Measurements from ENCODE around the gene HILPDA. TPM values are rescaled to one million over a fixed set of nuclear protein-coding genes. Genes with fewer than 3 reads are reported as not detected.

The HILPDA gene
- total RNA-seq: 1 to 10 TPM; 1.9 to 6.0 (median 2.8) TPM
- 1 to 10 TPM; 4.1 to 9.7 (median 8.5) TPM for polyA plus RNA-seq
- long read RNA-seq, donor 1: 0 reads
- long read RNA-seq, donor 2, partial matches to known transcripts: 0 of 4 reads
- long read RNA-seq, donor 2, other reads (novel, unspliced or antisense): 0 of 4 reads

GRCh38 chr7:128455543-128456254, at the start of gene HILPDA:
TSS of gene HILPDA (plus strand) at chr7:128455878. CDS start at chr7:128457269, 1,391 bp downstream.
- peak within 1 kb of the TSS; percentile 88 for H3K27ac ChIP-seq
- peaks cover 4 to 12% of the 10 kb centered on the region in 2 donors for H3K36me3 ChIP-seq (ENCODE audit: insufficient read depth in 1 of 2, low read depth in 1 of 2)
- TF ChIP-seq, protein P1, sequence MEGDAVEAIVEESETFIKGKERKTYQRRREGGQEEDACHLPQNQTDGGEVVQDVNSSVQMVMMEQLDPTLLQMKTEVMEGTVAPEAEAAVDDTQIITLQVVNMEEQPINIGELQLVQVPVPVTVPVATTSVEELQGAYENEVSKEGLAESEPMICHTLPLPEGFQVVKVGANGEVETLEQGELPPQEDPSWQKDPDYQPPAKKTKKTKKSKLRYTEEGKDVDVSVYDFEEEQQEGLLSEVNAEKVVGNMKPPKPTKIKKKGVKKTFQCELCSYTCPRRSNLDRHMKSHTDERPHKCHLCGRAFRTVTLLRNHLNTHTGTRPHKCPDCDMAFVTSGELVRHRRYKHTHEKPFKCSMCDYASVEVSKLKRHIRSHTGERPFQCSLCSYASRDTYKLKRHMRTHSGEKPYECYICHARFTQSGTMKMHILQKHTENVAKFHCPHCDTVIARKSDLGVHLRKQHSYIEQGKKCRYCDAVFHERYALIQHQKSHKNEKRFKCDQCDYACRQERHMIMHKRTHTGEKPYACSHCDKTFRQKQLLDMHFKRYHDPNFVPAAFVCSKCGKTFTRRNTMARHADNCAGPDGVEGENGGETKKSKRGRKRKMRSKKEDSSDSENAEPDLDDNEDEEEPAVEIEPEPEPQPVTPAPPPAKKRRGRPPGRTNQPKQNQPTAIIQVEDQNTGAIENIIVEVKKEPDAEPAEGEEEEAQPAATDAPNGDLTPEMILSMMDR (IDR thresholded peaks at IDR 0.05): no peak
- intact Hi-C loops (cut with DNase I): no loop called here
- H3K4me3 ChIP-seq: peak within 1 kb of the TSS; percentile 94
- no peaks in the 10 kb centered on the region for H3K9me3 ChIP-seq
- peak; percentile 96 to 97 for DNase-seq
- H3K4me1 ChIP-seq: peaks cover 33% of the 10 kb centered on the region
- H3K27me3 ChIP-seq (ENCODE audit: insufficient read depth in 3 of 3, low read length in 2 of 3): no peaks in the 10 kb centered on the region
- 0 to 1% (median 0%) methylated on average over 60 to 64 of the region's 64 CpGs for WGBS, 3 donors
- peak; percentile 96 to 98 (median 97) for ATAC-seq

DNA sequence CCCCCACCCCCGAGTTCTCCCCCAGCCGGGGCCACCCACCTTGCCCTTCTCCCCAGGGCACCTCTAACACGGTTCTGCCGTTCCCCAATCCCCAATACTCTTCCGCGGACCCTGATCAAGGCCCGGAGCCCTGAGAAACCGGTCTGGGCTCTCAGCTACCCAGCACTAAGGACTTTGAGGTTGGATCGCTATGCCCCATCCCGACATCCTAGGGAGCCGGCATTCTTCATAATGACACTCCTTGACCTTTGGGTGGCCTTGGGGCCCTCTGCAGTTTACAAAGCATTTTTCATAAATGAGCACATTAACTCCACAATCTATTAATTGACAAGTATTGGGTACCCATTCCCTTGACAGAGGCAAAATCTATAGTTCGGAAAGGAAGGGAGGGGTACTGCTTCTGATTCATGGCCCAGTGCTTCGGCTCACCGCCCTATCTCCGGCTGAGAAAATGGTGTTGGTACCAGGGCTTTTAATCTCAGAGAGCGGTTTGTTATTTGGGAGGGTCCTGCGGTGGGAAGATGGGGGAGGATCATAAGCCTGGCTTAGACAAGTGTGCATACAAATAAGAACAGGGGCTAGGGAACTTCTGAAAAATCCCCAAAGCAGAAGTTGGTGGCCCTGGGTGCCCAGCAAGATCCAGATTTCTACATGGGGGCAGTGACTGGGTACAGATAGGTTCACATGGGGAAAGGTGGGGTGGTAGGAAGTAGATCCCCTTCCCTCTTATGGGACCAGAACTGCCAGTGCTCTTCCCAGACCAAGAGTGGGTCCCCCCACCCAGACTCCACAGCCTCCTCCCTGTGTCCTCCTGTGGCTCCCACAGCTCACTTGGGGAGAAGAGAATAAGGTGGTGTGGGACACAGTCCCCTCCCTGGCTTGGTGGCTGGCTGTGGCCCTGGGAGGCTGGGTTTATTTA, 49.1 kb upstream of the HILPDA start:
- 52 to 67% (median 56%) methylated on average over 14 to 17 of the region's 17 CpGs for WGBS, 3 donors
- H3K27me3 ChIP-seq (ENCODE audit: insufficient read depth in 3 of 3, low read length in 2 of 3): peaks cover 0 to 4% (median 3%) of the 10 kb centered on the region in 3 donors
- no peaks in the 10 kb centered on the region for H3K9me3 ChIP-seq
- H3K4me1 ChIP-seq: peaks cover 13% of the 10 kb centered on the region
- TF ChIP-seq, protein P1 (IDR thresholded peaks at IDR 0.05): no peak
- no peak for DNase-seq
- no peak overlapping the region for H3K27ac ChIP-seq
- no peak for ATAC-seq
- intact Hi-C loops (cut with DNase I): no loop called here
- peaks cover 0 to 7% of the 10 kb centered on the region in 2 donors for H3K36me3 ChIP-seq (ENCODE audit: insufficient read depth in 1 of 2, low read depth in 1 of 2)
- no peak overlapping the region for H3K4me3 ChIP-seq

GRCh38 chr7:128407233-128407589, 48.5 kb upstream of the HILPDA start:
- Histone ChIP-seq H3K27me3 (ENCODE audit: insufficient read depth in 3 of 3, low read length in 2 of 3) (peaks cover 0 to 4% (median 3%) of the 10 kb centered on the region in 3 donors), H3K27ac (no peak overlapping the region), H3K4me1 (peaks cover 13% of the 10 kb centered on the region), H3K36me3 (ENCODE audit: insufficient read depth in 1 of 2, low read depth in 1 of 2) (peaks cover 0 to 7% of the 10 kb centered on the region in 2 donors), H3K9me3 (no peaks in the 10 kb centered on the region), H3K4me3 (no peak overlapping the region)
- DNase-seq (no peak), ATAC-seq (no peak)
- intact Hi-C loops (cut with DNase I): no loop called here
- TF ChIP-seq, protein P1 (IDR thresholded peaks at IDR 0.05): no peak
- 81 to 88% (median 82%) methylated on average over 7 of the region's 7 CpGs for WGBS, 3 donors

DNA sequence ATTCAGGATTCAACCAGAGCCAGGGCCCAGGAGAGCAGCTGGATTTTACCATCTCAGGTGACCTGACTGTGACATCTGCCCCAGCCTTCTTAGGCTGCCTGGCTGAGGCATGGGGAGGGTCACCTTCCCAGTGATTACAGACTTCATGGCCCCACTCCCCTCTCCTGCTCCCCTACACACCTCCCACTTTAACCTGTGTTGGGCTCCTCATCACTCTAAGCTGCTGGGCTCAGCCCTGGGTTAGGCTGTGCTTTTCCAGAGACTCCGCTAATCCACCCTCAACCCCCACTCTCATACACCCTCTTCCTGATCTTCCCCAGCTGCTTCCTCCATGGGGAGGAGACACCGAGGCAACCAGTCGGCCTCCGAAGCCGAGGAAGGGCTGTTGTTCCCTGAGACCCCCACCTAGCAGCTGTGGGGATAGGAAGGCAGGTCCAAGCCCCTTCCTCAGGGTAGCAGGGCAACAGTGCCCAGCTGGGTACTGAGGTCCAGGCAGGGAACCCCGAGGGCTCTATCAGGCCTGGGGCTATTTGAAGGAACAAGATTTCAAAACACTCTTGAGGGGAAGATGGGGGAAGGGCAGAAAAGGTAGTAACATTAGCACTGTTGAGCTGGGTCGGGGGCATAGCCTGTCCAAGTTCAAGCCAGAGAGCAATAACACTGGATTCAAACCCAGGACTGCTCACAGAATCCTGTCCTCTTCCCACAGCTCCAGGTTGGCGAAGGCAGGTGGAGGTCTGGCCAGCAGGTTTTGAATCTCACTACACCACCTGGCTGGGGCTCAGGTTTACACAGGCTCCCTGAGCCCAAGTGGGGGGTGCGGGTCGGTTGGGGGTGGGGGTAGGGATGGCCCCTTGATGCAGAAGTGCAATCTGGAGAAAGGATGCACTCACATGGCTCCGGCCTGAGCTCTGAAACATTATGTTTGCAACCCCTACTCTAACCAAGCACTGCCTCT, 47.6 kb upstream of the HILPDA start:
- DNase-seq (no peak), ATAC-seq (no peak)
- WGBS, 3 donors: 62 to 74% (median 72%) methylated on average over 11 of the region's 11 CpGs
- H3K9me3 ChIP-seq: no peaks in the 10 kb centered on the region
- peak overlapping the region; percentile 77 for H3K4me3 ChIP-seq
- TF ChIP-seq, protein P1 (IDR thresholded peaks at IDR 0.05): no peak
- peaks cover 0 to 4% (median 3%) of the 10 kb centered on the region in 3 donors for H3K27me3 ChIP-seq (ENCODE audit: insufficient read depth in 3 of 3, low read length in 2 of 3)
- no peaks in the 10 kb centered on the region for H3K36me3 ChIP-seq (ENCODE audit: insufficient read depth in 1 of 2, low read depth in 1 of 2)
- H3K4me1 ChIP-seq: peaks cover 13% of the 10 kb centered on the region
- intact Hi-C loops (cut with DNase I): no loop called here
- H3K27ac ChIP-seq: no peak overlapping the region

Measured in psoas muscle (tissue), 8 donors.